SK-N-SH treated with all-trans-retinoic acid at 6 μM for 48 hours (cell line): ENCODE data around the gene DNASE1L2.

Experiments
- ATAC-seq: fragments of 200-7000 bp; cut with Tn5 transposase; 3 replicates; pipeline ENCODE4 v1.9.1; 2020; ENCODE audit warnings: mild to moderate bottlenecking, moderate library complexity
- ARNTL ChIP-seq: fragments of 450-650 bp; formaldehyde crosslinking; IDR thresholded peaks from 2 replicates; pipeline ENCODE4 v1.5.0; 2020; ENCODE audit warnings: low read depth, mild to moderate bottlenecking, moderate library complexity, borderline replicate concordance
- BACH2 ChIP-seq: fragments of 250-450 bp; sonication (Bioruptor Pico); IDR thresholded peaks from 2 replicates; pipeline ENCODE4 v1.9.0; 2021; ENCODE audit warnings: mild to moderate bottlenecking, borderline replicate concordance
- ESRRG ChIP-seq: fragments of 250-450 bp; sonication (Bioruptor Pico); IDR thresholded peaks from 2 replicates; pipeline ENCODE4 v1.6.1; 2021; ENCODE audit warnings: mild to moderate bottlenecking
- ISL1 ChIP-seq: fragments of 250-450 bp; sonication (Bioruptor Pico); IDR thresholded peaks from 2 replicates; pipeline ENCODE4 v2.1.2; 2022; ENCODE audit warnings: mild to moderate bottlenecking, moderate library complexity
- OSR1 ChIP-seq: fragments of 250-450 bp; sonication (Bioruptor Pico); IDR thresholded peaks from 2 replicates; pipeline ENCODE4 v1.8.0; 2022; ENCODE audit warnings: moderate library complexity, mild to moderate bottlenecking, inconsistent platforms
- PPARA ChIP-seq: fragments of 250-450 bp; sonication (Bioruptor Pico); IDR thresholded peaks from 2 replicates; pipeline ENCODE4 v1.5.0; 2020; ENCODE audit warnings: mild to moderate bottlenecking, borderline replicate concordance
- RARB ChIP-seq: fragments of 250-450 bp; sonication (Bioruptor Pico); IDR thresholded peaks from 2 replicates; pipeline ENCODE4 v1.8.0; 2021; ENCODE audit warnings: mild to moderate bottlenecking, moderate library complexity
- SNAI2 ChIP-seq: fragments of 250-450 bp; sonication (Bioruptor Pico); IDR thresholded peaks from 2 replicates; pipeline ENCODE4 v1.5.0; 2020; ENCODE audit warnings: mild to moderate bottlenecking, moderate library complexity
- TCF4 ChIP-seq: fragments of 250-450 bp; sonication (Bioruptor Pico); IDR thresholded peaks from 2 replicates; pipeline ENCODE4 v1.8.0; 2021; ENCODE audit warnings: mild to moderate bottlenecking, moderate library complexity, borderline replicate concordance
- TOX ChIP-seq: fragments of 250-450 bp; sonication (Bioruptor Pico); IDR thresholded peaks from 2 replicates; pipeline ENCODE4 v1.8.0; 2021; ENCODE audit warnings: mild to moderate bottlenecking, moderate library complexity, borderline replicate concordance
- ZC3H10 ChIP-seq: fragments of 250-450 bp; sonication (Bioruptor Pico); IDR thresholded peaks from 2 replicates; pipeline ENCODE4 v1.5.1; 2021; ENCODE audit warnings: mild to moderate bottlenecking, moderate library complexity
- ZFP3 ChIP-seq: fragments of 250-450 bp; sonication (Bioruptor Pico); IDR thresholded peaks from 2 replicates; pipeline ENCODE4 v1.5.0; 2020; ENCODE audit warnings: mild to moderate bottlenecking, moderate library complexity
- ZFP30 ChIP-seq: fragments of 450-650 bp; formaldehyde crosslinking; IDR thresholded peaks from 2 replicates; pipeline ENCODE4 v1.5.0; 2022; ENCODE audit warnings: mild to moderate bottlenecking, moderate library complexity
- ZNF70 ChIP-seq: fragments of 450-650 bp; formaldehyde crosslinking; IDR thresholded peaks from 2 replicates; pipeline ENCODE4 v1.5.0; 2020; ENCODE audit warnings: mild to moderate bottlenecking, moderate library complexity
- TF ChIP-seq, protein P1 (sequence below): fragments of 250-450 bp; sonication (Bioruptor Pico); IDR thresholded peaks from 2 replicates; pipeline ENCODE4 v1.8.0; 2021; ENCODE audit warnings: low read depth, mild to moderate bottlenecking, moderate library complexity, borderline replicate concordance
- TF ChIP-seq, protein P2 (sequence below): fragments of 250-450 bp; sonication (Bioruptor Pico); IDR thresholded peaks from 2 replicates; pipeline ENCODE4 v1.5.1; 2020; ENCODE audit warnings: low read depth, mild to moderate bottlenecking, moderate library complexity
- TF ChIP-seq, protein P3 (sequence below): fragments of 250-450 bp; sonication (Bioruptor Pico); IDR thresholded peaks from 2 replicates; pipeline ENCODE4 v1.5.1; 2021; ENCODE audit warnings: mild to moderate bottlenecking, moderate library complexity
- TF ChIP-seq, protein P4 (sequence below): fragments of 250-450 bp; sonication (Bioruptor Pico); IDR thresholded peaks from 2 replicates; pipeline ENCODE4 v1.5.0; 2020; ENCODE audit warnings: mild to moderate bottlenecking, moderate library complexity

The DNASE1L2 gene

DNA sequence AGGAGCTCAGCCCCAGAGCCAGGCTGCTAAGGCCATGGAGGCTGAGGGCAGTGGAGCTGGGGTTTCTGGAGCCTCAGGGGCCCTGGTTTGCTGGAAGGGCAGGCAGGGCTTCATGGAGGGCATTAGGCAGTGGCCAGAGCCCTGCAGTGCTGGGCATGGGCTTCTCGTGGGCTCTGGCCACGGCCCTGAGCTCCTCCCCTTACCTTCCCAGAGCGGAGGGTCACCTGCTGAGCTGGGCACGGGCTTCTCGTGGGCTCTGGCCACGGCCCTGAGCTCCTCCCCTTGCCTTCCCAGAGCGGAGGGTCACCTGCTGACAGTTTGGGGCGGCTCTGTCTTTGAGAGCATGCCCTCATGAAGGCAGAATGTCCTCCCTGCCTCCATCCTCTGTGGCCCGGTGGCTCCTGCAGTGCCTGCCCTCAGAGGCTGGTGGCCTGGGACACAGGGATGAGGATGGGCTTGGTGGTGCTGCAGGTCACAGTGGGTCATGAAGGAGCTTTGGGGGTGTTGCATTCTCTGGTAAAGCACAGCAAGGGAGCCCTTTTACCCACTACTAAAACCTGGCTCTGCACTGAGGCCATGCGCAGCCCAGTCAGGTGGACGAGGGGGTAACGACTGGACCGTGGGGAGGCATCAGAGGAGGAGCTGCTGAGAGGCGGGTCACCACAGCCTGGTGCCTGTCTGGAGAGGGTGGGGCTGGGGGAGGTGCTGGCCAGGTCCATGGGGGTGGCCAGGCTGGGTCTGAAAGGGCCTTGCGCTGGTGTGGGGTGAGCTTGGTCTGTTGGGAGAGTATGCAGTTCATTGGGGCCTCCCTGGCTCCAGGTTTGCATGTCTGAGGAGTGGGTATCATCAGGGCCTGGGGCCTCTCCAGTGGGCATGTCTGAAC is 34.6 kb downstream of the DNASE1L2 start:
- no peak for ATAC-seq
- TF ChIP-seq ZFP3 (CRISPR knock-in tag) = no peak
- no peak for TF ChIP-seq BACH2 (CRISPR knock-in tag)
- TF ChIP-seq RARB = no peak
- no peak for TF ChIP-seq SNAI2 (CRISPR knock-in tag)
- no peak for TF ChIP-seq ZNF70 (CRISPR knock-in tag)
- TF ChIP-seq TCF4 (CRISPR knock-in tag) = no peak
- TF ChIP-seq, protein P1, sequence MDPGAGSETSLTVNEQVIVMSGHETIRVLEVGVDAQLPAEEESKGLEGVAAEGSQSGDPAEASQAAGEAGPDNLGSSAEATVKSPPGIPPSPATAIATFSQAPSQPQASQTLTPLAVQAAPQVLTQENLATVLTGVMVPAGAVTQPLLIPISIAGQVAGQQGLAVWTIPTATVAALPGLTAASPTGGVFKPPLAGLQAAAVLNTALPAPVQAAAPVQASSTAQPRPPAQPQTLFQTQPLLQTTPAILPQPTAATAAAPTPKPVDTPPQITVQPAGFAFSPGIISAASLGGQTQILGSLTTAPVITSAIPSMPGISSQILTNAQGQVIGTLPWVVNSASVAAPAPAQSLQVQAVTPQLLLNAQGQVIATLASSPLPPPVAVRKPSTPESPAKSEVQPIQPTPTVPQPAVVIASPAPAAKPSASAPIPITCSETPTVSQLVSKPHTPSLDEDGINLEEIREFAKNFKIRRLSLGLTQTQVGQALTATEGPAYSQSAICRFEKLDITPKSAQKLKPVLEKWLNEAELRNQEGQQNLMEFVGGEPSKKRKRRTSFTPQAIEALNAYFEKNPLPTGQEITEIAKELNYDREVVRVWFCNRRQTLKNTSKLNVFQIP = no peak
- no peak for TF ChIP-seq ISL1 (CRISPR knock-in tag)
- TF ChIP-seq, protein P2, sequence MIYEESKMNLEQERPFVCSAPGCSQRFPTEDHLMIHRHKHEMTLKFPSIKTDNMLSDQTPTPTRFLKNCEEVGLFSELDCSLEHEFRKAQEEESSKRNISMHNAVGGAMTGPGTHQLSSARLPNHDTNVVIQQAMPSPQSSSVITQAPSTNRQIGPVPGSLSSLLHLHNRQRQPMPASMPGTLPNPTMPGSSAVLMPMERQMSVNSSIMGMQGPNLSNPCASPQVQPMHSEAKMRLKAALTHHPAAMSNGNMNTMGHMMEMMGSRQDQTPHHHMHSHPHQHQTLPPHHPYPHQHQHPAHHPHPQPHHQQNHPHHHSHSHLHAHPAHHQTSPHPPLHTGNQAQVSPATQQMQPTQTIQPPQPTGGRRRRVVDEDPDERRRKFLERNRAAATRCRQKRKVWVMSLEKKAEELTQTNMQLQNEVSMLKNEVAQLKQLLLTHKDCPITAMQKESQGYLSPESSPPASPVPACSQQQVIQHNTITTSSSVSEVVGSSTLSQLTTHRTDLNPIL (CRISPR knock-in tag) = no peak
- no peak for TF ChIP-seq ESRRG (CRISPR knock-in tag)
- TF ChIP-seq PPARA = no peak

DNA sequence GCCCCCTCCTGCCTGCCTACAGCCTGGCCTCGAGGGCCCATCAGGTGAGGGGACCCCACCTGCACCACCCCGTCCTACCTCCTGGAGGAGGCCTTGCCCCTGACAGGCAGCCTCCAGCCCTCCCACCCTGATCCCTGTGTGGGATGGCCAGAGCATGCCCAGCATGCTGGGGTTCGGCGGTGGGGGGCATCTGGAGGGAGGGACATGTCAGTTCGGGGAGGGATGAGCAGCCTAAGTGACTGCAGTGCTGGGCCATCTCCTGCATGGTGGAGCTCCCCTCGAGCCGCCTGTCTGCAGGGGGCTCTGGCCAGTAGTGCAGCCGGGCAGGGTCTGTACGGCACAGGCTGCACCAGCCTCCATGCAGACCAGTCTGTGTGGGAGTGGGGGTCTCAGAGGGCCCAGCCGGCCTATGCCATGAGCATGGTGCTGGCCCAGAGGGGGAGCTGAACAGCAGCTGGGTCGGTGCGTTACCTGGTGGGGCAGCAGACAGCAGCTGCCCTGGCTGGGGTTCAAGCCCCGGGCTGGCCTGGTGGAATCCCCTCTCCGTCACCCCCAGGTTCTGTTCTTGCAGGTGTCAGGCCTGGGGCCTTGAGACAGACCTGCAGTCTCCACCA is 35.7 kb downstream of the DNASE1L2 start:
- ATAC-seq = no peak

DNA sequence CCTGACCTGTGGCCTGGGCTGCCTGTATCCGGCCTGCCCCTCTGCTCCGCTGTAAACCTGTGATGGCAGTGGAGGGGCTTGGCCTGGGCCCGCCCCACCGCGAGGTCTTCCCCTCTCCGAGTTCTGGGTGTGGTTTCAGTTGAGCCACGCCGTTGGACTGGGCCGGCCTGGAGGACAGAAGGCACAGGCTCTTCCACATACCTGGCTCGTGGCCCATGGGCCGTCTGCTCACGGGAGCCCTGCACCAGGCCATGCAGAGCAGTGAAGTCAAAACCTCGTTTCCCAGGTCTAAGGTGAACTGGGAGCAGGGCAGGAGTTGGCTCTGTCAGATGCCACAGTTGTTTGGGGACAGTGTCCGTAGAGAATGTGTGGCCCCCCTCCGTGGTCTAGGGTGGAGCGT is 37.2 kb downstream of the DNASE1L2 start:
- TF ChIP-seq TOX (CRISPR knock-in tag) (no peak), ZC3H10 (no peak)
- TF ChIP-seq, all 23 proteins: peak for 0
- ATAC-seq = no peak

More for the DNA sequence above, 35.7 kb downstream of the DNASE1L2 start:
- TF ChIP-seq ISL1 (CRISPR knock-in tag) (no peak), ESRRG (CRISPR knock-in tag) (no peak)

DNA sequence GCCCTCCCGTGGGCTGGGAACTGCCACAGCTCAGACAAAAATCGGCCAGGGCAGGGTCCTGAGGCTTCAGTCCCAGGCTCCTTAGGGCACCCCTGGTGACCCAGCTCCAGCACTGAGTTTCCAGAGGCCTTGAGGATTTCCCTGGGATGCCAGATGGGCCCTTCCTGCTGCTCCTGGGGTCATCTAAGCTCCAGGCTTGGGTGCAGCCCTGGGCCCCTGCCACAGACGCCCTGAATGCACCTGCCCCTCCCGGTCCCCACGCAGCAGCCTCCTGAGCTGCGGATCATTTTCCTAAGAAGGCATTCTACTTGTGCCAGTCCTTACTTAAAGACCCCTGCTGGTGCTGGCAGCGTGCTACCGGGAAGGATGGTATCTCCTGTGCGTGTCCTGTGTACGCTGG is 37.7 kb downstream of the DNASE1L2 start:
- no peak for ATAC-seq
- TF ChIP-seq SNAI2 (CRISPR knock-in tag) (no peak), BACH2 (CRISPR knock-in tag) (no peak), OSR1 (CRISPR knock-in tag) (no peak), TCF4 (CRISPR knock-in tag) (no peak), PPARA (no peak), RARB (no peak)
- TF ChIP-seq, protein P3, sequence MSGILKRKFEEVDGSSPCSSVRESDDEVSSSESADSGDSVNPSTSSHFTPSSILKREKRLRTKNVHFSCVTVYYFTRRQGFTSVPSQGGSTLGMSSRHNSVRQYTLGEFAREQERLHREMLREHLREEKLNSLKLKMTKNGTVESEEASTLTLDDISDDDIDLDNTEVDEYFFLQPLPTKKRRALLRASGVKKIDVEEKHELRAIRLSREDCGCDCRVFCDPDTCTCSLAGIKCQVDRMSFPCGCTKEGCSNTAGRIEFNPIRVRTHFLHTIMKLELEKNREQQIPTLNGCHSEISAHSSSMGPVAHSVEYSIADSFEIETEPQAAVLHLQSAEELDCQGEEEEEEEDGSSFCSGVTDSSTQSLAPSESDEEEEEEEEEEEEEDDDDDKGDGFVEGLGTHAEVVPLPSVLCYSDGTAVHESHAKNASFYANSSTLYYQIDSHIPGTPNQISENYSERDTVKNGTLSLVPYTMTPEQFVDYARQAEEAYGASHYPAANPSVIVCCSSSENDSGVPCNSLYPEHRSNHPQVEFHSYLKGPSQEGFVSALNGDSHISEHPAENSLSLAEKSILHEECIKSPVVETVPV (CRISPR knock-in tag) = no peak

DNA sequence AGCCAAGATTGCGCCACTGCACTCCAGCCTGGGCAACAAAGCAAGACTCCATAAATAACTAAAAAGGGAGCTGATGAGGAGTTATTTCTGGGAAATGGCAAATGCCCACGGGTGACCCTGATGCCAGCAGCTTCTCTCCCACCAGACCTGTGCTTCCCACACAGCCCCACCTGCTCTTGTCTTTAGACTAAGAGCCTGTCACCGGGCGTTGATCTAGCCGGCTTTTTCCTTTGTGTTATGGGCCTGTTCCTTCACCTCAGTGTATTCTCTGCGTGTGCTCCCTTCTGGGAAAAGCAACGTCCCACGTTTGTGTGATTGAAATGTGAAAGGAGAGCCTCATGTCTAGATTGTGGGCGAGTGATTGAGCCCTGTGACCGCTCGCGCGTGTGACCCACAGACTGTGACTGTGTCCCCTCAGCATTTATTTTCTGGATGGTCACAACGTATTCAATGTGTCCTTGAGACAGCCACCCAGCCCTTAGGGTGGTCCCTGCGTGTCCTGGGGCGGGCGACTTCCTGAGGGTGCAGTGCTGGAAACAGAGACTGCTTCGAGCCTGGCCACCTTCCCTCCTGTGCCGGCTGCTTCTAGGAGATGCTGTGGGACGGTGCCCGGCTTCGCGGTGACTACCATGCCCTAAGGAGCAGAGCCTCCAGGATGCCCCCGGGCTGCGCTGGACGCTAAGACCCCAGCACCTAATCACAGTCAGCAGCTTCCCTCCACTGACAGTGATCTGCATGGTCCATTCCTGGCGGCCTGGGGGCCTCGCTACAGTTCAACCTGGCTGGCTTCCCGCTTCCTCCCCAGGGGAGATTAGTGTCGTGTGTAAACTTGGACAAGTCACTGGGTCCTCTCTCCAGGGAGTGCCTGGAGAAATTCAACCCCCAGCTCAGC is 39.5 kb downstream of the DNASE1L2 start:
- TF ChIP-seq OSR1 (CRISPR knock-in tag) (no peak), ESRRG (CRISPR knock-in tag) (no peak), BACH2 (CRISPR knock-in tag) (no peak), ISL1 (CRISPR knock-in tag) (no peak), TCF4 (CRISPR knock-in tag) (no peak), ZFP30 (CRISPR knock-in tag) (no peak), PPARA (no peak), RARB (no peak), ARNTL (no peak), ZFP3 (CRISPR knock-in tag) (no peak)
- TF ChIP-seq, protein P3 (CRISPR knock-in tag) = no peak
- TF ChIP-seq, protein P4, sequence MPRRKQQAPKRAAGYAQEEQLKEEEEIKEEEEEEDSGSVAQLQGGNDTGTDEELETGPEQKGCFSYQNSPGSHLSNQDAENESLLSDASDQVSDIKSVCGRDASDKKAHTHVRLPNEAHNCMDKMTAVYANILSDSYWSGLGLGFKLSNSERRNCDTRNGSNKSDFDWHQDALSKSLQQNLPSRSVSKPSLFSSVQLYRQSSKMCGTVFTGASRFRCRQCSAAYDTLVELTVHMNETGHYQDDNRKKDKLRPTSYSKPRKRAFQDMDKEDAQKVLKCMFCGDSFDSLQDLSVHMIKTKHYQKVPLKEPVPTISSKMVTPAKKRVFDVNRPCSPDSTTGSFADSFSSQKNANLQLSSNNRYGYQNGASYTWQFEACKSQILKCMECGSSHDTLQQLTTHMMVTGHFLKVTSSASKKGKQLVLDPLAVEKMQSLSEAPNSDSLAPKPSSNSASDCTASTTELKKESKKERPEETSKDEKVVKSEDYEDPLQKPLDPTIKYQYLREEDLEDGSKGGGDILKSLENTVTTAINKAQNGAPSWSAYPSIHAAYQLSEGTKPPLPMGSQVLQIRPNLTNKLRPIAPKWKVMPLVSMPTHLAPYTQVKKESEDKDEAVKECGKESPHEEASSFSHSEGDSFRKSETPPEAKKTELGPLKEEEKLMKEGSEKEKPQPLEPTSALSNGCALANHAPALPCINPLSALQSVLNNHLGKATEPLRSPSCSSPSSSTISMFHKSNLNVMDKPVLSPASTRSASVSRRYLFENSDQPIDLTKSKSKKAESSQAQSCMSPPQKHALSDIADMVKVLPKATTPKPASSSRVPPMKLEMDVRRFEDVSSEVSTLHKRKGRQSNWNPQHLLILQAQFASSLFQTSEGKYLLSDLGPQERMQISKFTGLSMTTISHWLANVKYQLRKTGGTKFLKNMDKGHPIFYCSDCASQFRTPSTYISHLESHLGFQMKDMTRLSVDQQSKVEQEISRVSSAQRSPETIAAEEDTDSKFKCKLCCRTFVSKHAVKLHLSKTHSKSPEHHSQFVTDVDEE (CRISPR knock-in tag) = no peak
- TF ChIP-seq, protein P1 = no peak
- no peak for ATAC-seq
